Ramos (cell line): ENCODE results near the gene KIF16B.

Source experiments
- in situ Hi-C: fragments of 300-500 bp; cut with MboI; formaldehyde crosslinking; loops from one replicate; pipeline ENCODE4 v1.14.3; 2022; ENCODE audit warnings: low sequenced_read_pairs; ENCODE audit not compliant: unreplicated experiment

The KIF16B gene

GRCh38 chr20:16486532-16486931 is 86.7 kb downstream of the KIF16B start:
- in situ Hi-C loops, result loop anchor here (25.0 kb wide), 2 partner anchors 774 to 999 kb away; no protein-coding TSS in a partner anchor

GRCh38 chr20:16485401-16485800 is 87.8 kb downstream of the KIF16B start:
- in situ Hi-C loops, result loop anchor here (25.0 kb wide), 2 partner anchors 773 to 998 kb away; no protein-coding TSS in a partner anchor

DNA sequence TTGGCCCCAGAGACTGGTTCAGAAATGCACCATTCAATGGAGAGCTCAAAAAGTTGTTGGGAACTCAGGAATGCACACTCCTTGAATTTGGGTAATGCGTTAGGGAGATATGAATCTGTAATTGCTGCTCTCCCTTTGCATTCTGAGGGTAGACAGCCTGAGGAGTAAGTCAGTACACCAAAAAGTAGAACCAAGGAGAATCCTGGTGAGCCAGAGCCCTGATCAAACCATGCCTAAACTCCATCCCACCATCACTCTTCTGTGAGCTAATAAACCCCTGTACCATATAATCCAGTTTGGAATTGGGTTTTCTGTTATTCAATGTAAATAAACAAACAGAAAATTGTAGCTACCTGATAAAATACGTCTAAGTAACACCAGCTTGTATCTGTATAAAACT is 90.2 kb downstream of the KIF16B start:
- in situ Hi-C loops, result loop anchor here (25.0 kb wide), 2 partner anchors 771 to 996 kb away; no protein-coding TSS in a partner anchor

- in situ Hi-C loops, result loop anchor here (25.0 kb wide), 2 partner anchors 770 to 995 kb away; no protein-coding TSS in a partner anchor
Measured at GRCh38 chr20:16481977-16482376, 91.3 kb downstream of the KIF16B start.

- in situ Hi-C loops, result loop anchor here (25.0 kb wide), 2 partner anchors 767 to 992 kb away; no protein-coding TSS in a partner anchor
Measured at GRCh38 chr20:16479666-16480065, 93.6 kb downstream of the KIF16B start.

DNA sequence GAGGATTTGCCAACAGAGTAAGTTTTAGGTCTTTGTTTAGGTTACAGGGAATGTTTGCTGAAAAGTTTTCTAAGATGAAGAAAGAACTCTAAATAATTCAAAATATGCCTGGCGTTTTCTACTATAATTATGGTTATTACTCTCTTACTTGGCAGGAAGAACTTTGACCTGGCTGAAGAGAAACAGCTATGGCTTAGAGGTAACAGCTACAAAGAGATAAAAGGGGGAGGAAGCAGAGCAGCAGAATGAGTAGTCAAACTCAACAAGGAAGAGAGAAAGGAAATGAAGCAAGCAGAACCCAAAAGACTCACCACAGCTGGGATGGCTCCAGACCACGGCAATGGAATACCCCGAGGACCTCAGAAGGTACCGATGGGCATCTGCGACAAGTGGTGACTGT is 95.6 kb downstream of the KIF16B start:
- in situ Hi-C loops, result loop anchor here (25.0 kb wide), 2 partner anchors 765 to 990 kb away; no protein-coding TSS in a partner anchor

DNA sequence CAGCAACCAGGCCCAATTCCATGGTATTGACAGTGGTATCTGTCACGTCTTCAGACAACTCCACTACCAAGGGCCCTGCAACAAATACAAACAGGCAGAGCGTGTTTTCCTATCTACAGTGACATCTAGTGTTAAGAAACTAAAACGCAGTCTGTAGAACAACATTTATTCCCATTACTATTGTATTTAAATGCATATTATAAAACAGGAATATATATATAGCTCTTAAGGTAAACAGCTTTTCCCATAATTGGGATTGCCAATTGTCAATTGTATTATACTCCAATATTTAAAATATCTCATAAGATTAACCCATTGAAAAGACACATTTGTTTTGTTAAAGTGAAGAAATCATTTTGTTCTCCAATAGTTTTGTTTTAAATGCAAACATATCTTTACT is 97.2 kb downstream of the KIF16B start:
- in situ Hi-C loops, result loop anchor here (25.0 kb wide), 2 partner anchors 764 to 989 kb away; no protein-coding TSS in a partner anchor

DNA sequence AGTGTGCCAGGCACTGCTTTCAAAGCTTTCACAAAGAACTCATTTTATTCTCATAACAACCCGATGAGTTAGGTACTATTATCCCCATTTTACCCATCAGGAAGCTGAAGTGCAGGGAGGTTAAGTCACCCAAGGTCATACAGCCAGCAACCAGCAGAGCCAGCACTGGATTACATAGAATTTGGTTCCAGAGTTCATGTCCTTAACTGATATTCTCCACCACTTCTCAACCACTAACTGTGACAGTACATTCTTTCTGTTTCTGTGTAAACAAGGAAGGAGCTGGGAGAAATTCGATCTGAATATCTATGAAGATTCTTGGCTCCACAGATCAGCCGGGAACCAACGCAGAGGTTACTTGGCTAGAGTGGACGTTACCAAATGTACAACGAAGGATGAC is 98.0 kb downstream of the KIF16B start:
- in situ Hi-C loops, result loop anchor here (25.0 kb wide), 2 partner anchors 763 to 988 kb away; no protein-coding TSS in a partner anchor

DNA sequence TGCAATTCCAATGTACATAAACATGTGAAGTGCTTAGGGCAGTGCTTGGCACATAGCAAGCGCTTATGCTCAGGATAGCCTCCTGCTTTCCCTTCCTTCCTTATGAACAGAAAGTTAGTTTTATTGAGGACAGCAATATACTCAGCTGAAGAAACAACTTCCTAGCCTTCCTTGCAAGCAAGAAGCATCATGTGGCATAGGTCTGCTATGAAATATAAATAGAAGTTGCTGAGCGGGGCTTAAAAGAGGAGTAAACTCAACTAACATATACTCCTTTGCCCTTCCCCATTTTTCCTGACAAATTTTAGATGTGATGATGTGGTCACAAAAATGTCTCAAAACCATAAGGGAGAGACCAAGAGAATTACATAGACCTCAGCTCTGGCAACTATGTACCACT is 98.9 kb downstream of the KIF16B start:
- in situ Hi-C loops, result no loop called here

DNA sequence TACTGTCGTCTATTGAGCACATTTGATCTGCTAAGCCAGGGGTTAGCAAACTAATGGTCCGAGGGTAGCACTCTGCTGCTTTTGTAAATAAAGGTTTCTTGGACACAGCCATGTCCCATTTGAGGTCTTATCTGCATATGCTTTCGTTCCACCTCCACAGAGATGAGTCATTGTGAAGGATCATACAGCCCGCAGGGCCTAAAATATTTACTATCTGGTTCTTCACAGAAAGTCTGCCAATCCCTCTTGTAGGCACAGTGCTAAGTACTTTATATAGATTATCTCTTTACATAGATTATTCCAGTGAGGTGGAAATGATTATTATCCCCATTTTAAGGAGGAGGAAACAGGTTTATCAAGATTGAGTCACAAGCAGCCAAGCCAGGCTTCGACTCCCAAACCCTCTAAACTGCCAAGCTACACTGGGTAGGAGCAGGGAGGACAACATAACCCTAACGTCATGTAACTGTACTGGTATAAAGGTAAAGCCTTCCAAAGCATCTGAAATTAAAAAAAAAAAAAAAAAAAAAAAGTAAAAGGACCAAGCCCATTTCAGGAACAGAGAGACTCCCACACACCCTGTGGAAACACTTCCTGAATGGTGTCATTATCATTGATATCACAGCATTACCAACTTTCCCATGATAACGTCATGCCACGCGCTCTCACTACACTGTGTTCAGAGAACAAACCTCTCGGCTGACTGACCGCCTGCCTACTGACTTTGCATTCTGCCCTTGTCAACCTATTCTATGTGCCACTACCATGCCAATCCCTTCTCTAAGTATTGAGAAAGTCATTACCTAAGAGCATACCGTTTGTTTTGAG is 101.0 kb downstream of the KIF16B start:
- in situ Hi-C loops, result no loop called here

DNA sequence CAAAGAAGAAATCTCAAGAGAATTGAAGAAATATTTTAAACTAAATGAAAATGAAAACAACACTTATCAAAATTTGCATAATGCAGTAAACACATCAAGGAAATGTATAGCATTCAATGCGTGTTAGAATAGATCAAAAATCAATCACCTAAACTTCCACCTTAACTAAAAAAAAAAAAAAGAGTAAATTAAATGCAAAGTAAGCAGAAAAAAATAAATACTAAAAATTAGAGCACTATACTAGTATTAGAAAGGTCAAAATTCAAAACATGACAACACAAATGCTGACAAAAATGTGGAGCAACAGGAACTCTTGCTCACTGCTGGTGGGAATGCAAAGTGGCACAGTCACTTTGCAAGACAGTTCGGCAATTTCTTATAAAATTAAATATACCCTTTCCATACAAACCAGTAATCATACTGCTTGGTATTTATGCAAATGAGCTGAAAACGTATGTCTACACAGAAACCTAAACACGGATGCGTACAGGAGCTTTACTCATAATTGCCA is 103.8 kb downstream of the KIF16B start:
- in situ Hi-C loops, result no loop called here

DNA sequence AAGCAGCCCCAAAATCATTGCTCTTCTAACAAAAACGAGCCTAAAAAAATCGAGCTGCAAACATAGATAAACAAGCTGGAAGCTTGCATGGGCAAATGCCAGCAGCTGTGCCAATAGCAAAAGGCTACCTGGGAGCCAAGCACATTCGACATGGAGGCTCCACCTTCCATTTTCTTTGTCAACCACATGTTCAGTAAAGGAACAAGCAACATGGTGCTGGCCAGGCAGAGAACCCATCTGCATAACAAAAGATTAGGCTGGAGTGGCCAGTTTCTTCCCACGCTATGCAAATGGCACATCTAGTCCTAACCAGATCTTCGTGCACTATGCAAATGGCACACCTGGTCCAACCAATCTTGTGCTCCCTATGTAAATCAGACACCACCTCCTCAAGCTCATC is 110.5 kb downstream of the KIF16B start:
- in situ Hi-C loops, result no loop called here

DNA sequence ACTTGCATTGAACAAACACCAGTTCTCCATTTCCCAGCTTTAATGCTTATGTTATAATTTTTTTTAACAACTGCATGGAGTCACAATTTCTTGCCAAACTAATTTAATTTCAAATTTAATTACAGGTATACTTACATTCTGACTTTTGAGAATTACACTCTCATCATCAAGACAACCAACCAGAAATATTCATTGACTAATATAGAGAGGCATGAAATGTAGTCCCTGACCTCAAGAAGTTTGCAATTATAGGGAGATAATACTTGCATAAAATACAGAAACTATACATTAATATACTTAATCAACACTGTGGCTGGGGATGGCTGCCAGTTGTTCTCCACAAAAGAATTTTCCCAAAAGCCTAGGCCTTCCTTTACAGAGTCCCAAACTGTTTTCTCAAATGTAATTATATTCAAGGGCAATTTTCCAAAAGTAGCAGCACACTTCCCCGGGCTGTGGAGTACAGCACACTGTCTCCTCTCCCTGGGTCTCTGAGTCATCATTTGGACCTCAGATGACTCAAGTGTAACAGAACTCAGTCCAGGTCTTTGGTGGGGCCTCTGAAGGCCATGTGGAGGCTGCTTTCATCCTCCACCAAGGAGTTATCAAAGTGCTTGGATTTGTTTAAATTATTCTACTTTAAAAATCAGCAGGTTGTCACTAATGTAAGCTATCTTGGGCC is 114.1 kb downstream of the KIF16B start:
- in situ Hi-C loops, result no loop called here

DNA sequence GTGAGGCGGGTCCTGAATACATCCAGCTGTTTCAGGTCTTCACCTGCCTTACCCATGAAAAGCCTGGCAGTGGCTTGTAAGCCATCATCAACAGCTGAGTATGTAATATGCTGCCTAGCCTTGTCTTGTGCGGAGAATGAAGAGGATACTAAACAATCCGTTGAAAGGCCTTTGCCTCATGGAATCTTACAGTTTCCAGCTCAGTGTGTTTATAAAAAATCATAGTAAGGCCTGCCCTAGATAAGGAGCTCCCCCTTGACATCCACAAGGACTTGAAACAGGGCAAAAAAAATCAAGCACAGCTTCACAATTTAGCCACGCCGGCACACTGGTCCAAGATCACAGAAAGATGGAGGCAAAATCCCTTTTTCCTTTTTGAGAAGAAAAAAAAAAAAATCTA is 115.7 kb downstream of the KIF16B start:
- in situ Hi-C loops, result no loop called here

GRCh38 chr20:16455324-16455723 is 117.9 kb downstream of the KIF16B start:
- in situ Hi-C loops, result no loop called here

DNA sequence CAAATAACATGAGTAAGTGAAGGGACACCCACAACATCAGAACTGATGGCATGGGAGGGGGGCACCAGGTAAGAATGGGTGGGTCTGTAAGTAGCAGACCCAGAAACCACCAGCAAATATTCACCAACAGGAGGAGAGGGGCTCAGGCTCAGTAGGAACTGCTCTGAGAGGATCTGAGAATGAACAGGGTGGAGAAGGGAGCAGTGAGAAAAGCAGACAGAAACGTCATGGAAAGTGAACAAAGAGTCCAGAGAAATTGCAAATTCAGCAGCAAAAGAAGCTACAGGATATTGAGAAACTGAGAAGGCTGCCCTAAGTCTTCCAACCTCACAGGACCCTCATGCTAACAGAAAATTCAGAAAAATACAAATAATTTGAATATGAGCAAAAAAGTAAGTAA is 121.3 kb downstream of the KIF16B start:
- in situ Hi-C loops, result no loop called here

- in situ Hi-C loops, result no loop called here
Measured at GRCh38 chr20:16451001-16451400, 122.2 kb downstream of the KIF16B start.

DNA sequence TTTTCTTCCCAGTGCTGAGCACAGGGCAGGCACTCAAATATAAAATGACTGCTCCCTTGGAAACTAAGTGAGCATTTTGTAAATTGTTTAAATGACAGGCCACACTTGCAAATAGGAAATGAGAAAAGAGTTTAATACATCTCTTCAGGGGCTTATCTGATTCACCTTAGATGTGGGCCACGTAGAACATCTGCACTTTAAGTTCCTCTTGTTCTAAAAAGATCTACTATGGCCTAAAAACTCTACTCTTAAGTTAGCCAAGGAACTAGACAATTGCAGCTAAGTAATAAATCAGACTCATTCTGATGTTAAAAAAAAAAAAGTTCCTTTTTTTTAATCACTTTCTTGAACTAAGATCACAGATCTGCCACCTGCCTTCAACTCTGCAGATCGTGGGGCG is 126.3 kb downstream of the KIF16B start:
- in situ Hi-C loops, result no loop called here

- in situ Hi-C loops, result no loop called here
Measured at GRCh38 chr20:16446246-16446645, 127.0 kb downstream of the KIF16B start.

DNA sequence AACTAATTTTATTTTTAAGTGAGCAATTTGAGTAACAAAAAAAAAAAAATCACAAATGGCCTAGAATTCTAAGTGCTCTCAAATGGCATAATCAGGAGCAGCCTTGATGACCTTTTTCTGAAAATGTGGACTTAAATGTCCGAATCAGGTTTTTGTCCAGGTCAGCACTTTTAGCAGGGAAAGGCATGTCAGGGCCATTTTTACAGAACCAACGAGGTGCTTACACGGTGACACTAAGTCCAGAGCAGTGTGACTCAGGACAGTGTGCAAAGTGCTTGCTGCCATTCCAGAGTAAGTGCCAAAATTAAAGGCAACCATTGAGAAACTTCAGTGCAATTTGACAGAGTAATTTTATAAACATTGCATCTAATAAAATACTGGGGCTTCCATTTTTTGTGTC is 127.8 kb downstream of the KIF16B start:
- in situ Hi-C loops, result no loop called here
